GM11168 (cell line): ENCODE measurements around the gene CS.
"Not testable (repeated sequence)": the region's sequence is repeated elsewhere in the genome, so short reads cannot be mapped to it uniquely, and the experiment has no call there.

Experiments used
- in situ Hi-C: fragments of 300-500 bp; cut with MboI; formaldehyde crosslinking; loops from one replicate; pipeline ENCODE4 v1.12.0; 2022; ENCODE audit warnings: low sequenced_read_pairs; ENCODE audit not compliant: unreplicated experiment

CS gene

DNA sequence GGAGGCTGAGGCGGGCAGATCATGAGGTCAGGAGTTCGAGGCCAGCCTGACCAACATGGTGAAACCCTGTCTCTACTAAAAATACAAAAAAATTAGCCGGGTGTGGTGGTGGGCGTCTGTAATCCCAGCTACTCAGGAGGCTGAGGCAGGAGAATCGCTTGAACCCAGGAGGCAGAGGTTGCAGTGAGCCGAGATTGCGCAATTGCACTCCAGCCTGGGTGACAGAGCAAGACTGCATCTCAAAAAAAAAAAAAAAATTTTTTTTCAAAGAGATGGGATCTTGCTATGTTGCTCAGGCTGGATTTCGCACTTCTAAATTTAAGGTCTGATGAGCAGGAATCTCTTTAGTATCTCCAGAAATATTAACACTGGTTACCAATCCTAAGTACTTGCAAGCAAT is 21.5 kb upstream of the CS start:
- in situ Hi-C loops, result not testable (repeated sequence)

DNA sequence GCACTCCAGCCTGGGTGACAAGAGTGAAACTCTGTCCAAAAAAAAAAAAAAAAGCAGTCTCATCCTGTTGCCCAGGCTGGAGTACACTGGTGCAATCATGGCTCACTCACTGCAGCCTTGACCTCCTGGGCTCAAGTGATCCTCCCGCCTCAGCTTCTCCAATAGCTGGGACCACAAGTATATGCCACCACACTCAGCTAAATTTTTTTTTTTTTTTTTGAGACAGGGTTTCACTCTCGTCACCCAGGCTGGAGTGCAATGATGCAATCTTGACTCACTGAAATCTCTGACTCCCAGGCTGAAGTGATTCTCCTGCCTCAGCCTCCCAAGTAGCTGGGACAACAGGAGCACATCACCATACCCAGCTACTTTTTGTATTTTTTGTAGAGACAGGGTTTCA is 20.9 kb upstream of the CS start:
- in situ Hi-C loops, result no loop called here

DNA sequence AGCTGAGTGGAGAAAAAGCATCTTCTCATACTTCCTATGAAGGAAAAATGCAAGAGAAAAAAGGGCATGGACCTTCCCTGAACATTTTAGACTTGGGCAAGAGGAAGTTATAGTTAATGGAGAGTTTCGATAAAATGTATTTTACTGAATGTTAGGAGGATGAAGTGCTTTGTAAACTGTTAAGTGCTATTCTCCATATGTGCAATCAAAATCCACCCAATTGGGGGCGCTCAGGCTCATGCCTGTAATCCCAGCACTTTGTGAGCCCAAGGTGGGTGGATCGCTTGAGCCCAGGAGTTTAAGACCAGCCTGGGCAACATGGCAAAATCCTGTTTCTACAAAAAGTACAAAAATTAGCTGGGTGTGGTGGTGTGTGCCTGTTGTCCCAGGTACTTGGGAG is 17.5 kb upstream of the CS start:
- in situ Hi-C loops, result no loop called here

GRCh38 chr12:56315622-56316473 is 15.7 kb upstream of the CS start, which contains the start of gene CNPY2:
Gene CNPY2 (minus strand): TSS chr12:56315988. CDS start chr12:56315217, 771 bp downstream.
- in situ Hi-C loops, result no loop called here

- in situ Hi-C loops, result no loop called here
Observed at GRCh38 chr12:56315249-56315621, 15.1 kb upstream of the CS start.

DNA sequence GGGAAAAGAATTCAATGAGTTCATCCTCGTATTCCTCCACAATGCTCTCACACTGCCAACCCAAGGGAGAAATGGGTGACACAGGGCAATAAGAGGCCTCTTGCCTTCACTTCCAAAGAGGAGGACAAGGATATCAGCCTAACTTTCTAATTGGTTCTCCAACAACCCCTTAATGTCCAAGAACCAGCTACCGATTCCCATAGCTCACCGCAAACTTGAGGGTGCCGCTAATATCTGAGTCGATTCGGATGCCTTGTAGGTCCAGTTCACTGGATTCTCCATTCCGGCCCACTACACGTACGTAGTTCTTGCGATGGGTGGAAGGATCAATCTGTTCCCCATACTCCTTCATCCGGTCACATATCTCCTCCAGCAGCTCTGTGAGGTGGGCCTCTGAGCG is 10.9 kb upstream of the CS start:
- in situ Hi-C loops, result no loop called here

DNA sequence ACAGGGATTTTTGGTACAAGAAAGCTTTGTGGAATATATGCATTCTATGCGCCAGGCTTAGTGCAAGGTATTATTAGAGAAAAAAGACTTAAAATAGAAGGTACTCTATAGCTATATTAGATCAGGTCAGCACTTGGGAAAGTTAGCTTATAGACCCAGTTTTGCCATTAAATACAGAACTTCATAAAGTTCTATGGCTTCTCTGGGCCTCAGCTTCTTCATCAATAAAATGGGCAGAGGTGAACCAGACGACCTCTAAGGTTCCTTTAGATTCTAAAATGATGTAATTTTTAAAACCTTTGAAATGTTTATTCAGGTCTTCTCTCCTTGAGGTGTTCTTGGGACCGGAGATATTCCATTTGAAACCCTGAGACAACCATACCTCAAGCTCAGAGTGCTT is 8.6 kb upstream of the CS start:
- in situ Hi-C loops, result no loop called here

GRCh38 chr12:56307221-56307965 is 7.3 kb upstream of the CS start:
- in situ Hi-C loops, result no loop called here

DNA sequence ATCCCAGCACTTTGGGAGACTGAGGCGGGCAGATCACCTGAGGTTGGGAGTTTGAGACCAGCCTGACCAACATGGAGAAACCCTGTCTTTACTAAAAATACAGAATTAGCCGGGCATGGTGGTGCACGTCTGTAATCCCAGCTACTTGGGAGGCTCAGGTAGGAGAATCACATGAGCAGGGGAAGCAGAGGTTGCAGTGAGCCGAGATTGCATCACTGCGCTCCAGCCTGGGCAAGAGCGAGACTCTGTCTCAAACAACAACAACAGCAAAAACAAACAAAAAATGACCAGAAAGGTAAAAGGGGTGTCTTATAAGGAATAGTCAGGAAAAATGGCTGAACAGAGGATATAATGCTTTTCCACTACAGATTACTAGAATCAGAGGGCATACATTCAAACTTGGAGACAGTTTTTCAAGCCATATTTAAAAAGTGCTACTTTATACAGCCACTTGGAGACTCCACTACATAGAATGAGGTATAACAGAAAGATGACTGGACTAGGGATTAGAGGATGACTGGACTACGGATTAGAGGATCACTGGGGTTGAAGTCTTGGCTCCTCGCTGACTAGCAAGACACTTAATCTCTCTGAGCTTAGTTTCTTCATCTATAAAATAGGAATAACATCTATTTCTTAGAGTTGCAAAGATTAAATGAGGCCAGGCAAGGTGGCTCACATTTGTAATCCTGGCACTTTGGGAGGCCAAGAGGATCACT is 4.9 kb upstream of the CS start:
- in situ Hi-C loops, result no loop called here

DNA sequence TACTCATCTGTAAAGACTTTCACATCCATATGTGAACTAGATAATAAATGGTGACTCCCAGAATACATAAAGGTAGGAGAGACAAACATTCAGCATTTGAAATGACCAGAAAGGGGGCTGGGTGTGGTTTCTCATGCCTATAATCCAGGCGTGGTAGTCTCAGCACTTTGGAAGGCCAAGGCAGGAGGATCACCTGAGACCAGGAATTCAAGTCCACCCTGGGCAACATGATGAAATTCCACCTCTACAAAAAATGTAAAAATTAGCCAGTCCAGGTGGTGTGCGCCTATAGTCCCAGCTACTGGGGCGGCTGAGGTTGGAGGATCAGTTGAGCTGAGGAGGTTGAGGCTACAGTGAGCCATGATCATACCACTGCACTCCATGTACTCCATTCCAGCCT is 4.1 kb upstream of the CS start:
- in situ Hi-C loops, result no loop called here

- in situ Hi-C loops, result no loop called here
Observed at GRCh38 chr12:56300644-56301464, 724 bp upstream of the CS start.

DNA sequence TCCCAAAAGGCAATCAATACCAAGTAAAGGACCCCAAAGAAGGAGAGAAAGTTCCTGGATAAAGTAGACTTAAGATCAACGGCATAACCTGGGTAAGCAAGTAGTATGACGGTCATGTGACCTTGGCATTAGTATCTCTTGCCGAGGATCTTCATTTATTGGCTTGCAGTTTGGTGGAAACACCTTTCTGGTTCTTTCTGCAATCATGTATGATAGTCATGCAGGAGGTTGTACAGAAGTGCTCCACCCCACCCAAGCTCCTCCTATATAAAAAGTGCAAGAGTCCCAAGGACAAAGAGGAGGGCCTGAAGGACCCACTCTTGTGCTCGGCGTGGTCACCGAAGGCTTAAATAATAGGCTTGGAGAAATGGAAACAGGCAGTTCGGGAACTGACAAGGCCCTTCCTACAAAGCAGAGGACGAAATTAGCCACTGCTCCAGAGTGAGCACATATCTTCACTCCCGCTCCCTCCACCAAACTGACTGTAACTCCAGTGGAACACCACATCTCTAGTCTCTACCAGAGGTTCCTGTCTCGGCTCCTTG is 750 bp downstream of the CS start:
- in situ Hi-C loops, result no loop called here

DNA sequence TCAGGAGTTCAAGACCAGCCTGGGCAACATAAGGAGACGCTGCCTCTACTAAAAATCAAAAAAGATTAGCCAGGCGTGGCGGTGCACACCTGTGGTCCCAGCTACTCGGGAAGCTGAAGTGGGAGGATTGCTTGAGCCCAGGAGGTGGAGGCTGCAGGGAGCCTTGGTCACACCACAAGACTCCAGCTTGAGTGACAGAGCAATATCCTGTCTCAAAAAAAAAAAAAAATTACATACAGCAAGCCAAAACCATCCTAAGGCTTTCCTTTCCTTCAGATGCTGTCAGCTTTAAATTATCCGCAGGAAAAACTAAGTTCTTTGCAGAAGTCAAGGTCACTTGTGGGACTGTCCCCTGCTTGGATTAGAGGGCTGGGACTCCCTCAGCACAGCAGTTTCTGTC is 1.3 kb downstream of the CS start:
- in situ Hi-C loops, result no loop called here

DNA sequence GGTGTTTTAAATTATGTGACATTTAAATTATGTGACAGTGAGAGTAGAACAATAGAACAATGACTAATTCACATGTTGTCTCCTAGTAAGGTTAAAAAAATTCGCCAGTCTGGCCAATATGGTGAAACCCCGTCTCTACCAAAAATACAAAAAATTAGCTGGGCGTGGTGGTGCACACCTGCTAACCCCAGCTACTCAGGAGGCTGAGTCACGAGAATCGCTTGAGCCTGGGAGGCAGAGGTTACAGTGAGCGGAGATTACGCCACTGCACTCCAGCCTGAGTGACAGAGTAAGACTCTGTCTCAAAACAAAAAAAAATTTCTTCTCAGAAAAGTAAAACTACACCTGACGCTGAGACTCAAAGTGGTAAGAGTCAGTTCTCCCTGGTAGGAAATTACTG is 2.7 kb downstream of the CS start:
- in situ Hi-C loops, result no loop called here

GRCh38 chr12:56296295-56296694 is 3.8 kb downstream of the CS start:
- in situ Hi-C loops, result no loop called here

- in situ Hi-C loops, result no loop called here
Observed at GRCh38 chr12:56293795-56294194, 6.3 kb downstream of the CS start.

GRCh38 chr12:56288705-56289387 is 11.3 kb downstream of the CS start:
- in situ Hi-C loops, result no loop called here

DNA sequence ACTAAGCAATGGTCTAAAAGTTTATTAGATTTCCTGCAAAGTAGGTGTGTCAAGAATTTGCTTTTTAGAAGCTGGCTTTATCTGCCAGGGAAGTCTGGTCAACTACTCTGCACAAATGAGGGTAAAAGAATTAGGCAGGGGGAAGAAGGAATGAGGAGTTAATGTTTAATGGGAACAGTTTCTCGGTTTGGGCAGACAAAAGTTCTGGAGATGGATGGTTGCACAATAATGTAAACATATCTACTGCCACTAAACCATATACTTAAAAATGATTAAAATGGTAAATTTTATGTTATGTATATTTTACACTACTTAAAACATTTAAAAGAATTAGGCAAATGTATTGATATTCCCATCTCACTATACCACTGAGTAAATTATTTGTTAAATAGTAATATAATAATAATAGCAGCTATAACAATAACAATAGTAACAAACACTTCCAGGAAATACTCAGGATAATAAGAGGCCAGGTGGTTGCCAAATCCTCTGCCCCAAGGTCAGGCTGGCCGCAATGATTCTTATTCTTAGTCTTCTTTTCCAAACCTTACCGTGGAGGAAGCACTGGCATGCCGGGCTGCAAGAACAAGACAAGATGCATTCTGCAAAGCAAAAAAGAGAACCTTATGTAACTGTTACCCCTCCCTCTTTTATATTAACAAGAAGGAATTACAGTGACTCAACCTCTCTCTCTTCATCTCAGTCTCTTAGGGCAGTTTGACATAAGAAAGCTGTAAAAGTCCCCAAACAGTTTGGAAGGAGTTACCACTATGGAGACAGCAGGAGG is 13.9 kb downstream of the CS start:
- in situ Hi-C loops, result no loop called here

GRCh38 chr12:56284263-56284662 is 15.9 kb downstream of the CS start:
- in situ Hi-C loops, result not testable (repeated sequence)
